MV-4-11 (cell line): ENCODE data around the gene EHD2.

Experiments
- DNase-seq: peaks from one replicate; lab custom pipeline; 2025; lab: John Stamatoyannopoulos, UW

The EHD2 gene

DNA sequence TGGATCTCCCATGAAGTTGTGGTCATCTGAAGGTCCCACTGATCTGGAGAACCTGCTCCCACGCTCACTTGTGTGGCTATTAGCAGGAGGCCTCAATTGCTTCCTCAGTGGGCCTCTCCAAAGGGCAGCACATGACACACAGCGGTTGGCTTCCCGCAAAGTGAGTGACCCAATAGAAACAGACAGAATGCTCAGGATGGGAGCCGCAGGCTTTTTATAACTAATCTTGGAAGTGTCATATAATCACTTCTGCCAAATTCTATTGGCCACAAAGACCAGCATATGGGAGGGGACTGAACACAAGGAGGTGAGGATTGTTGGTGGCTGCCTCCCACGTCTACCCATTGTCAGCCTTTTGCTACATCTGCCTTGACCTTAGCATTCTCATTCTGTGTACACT, 22.1 kb upstream of the EHD2 start:
- no peak for DNase-seq

DNA sequence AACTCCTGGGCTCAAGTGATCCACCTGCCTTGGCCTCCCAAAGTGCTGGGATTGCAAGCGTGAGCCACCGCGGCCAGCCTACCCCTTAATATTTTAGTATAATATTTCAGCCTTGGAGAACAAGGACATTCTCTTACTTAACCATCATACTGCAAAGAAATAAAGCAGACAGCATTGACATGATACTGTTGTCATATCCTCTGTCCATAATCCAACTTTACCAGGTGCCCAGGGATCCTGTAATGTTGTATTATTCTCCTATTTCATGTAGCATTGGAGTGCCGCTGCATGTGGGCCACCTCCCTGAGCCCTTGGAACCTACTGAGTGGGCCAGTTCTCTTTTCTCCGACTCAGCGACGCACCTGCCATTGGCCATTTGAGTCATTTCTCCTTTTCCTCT, 21.4 kb upstream of the EHD2 start:
- no peak for DNase-seq

DNA sequence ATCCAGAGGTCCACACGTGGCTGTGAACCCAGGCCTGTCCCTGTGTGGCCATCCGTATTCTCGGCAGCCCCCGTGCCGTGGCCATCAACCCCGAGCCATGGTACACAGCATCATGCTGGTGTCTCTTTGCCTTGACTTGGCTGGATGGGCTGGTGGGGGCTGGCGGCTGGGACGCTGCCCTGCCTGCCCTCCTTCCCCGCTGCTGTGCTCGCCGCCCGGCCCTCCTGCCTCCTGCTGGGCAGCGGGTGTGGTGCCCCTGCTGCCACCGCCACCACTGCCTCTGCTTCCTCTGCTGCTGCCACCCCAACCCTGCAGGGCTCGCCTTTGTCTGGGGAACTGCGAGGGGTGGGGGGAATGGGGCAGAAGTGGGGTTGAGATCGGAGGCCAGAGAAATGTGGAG, 19.7 kb upstream of the EHD2 start:
- DNase-seq = no peak

DNA sequence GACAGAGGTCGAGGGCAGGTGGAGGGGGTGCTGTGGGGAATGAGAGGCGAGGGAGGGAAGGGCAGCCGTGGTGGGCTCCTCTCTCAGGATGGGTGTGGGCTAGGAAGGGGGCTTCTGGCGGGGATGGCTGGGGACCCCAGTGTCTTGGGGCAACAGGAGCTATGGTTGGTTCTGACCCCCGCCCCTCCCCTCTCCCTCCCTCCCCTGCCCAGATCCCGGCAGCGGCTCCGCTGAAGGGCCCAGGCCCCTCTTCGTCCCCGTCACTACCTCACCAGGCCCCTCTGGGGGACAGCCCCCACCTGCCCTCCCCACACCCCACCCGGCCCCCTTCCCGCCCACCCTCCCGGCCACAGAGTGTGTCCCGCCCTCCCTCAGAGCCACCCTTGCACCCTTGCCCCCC, 19.3 kb upstream of the EHD2 start:
- no peak for DNase-seq

DNA sequence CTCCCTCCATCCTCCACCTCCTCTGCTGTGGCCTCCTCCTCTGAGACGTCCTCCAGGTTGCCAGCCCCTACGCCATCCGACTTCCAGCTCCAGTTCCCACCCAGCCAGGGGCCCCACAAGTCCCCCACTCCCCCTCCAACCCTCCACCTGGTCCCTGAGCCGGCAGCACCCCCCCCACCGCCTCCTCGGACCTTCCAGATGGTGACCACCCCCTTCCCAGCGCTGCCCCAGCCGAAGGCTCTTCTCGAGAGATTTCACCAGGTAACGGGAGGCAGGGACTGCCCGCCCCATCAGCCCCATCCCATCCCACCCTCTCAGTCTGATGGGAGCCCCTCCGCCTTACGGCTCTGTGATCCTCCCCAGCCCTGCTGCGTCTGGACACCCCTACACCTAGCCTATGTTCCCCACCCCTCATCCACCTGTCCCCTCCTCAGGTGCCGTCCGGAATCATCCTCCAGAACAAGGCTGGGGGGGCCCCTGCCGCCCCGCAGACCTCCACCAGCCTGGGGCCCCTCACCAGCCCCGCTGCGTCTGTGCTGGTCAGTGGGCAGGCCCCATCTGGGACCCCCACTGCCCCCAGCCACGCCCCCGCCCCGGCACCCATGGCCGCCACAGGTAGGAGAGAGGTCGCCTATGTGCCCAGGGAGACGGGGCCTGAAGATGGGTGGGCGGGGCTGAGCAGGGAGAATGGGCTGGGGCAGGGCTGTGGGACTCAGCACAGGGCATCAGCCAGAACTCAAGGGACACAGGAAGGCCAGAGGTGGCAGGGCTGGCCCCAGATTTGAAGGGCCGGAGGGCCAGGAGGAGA, 18.6 kb upstream of the EHD2 start:
- DNase-seq = no peak

DNA sequence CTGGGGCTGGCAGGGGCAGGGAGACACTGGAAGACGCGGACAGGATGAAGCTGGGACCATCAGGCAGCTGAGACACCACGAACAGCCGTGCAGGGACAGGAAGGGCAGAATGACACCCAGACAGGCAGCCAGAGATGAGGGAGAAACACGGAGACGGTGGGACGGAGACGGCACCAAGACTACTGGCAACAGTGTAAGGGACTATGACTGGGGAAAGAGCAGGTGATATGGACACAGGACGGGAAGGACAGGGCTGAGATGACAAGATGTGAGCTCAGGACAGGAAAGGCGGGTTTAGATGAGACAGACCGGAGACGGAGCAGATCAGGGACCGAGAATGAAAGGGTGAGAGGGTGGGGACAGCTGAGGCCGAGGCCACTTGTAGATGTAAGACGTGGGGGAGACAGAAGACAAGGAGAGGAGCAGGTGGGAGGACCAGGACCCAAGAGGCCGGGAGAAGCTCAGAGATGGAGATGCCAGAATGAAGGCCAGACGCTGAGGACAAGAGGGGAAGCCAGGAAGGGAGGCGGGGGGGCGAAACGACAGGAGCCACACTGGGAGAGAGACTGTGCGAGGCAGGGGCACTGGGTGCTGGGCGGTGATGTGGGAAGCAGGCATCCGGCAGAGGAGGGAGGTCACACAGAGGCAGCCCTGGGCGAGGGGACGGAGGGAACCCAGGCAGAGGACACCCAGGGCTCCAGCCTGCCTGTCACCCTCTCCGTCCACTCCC, 17.5 kb upstream of the EHD2 start:
- DNase-seq = no peak

DNA sequence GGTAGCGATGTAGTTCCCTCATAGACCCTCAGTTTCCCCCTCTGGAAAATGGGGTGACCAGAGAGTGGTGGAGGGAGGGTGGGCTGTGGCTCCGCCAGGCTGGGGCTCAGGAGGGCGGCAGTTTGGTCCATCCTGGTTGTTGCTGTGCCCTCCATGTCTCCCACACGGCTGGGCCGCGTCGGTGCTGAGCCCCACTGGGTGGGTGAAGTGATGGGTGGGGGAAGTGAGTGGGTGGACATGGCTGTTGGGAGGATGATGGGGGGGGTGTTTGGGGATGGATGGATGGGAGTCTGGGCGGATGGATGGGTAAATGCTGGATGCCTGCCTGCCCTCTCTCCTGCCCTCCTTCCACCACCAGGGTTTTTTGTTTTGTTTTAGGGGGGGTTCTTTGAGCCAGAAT, 16.6 kb upstream of the EHD2 start:
- no peak for DNase-seq

DNA sequence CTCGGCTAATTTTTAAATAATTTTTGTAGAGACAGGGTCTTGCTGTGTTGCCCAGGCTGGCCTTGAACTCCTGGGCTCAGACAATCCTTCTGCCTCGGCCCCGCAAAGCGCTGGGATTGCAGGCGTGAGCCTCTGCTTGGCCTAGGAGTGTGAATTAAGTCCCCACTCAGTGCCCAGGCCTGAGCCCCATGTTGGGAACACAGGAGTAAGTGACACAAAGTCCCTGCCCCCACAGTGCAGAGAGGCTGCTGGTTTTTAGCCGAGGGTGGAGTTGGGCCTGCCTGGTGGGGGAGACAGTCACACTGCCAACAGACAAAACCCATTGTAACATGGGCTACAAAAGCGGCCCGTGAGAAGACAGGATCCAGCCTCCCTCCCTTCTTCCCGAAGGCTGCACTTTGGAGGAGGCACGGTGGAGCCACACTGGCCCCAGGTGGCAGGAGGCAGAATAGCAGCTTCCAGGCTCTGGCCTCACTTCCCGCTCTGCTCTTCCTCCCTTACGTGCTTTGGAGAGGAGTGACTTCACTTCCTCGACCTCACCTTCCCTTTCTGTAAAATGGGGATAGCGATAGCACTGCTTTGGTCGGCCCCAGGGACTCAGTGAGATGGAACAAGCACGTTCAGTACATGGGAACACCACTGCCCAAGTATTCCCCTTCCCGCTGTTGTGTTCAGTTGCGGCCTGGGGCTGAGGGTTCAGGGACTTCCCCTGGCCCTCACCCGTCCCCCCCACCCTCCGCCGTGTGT, 15.2 kb upstream of the EHD2 start:
- peak; percentile 77 for DNase-seq

DNA sequence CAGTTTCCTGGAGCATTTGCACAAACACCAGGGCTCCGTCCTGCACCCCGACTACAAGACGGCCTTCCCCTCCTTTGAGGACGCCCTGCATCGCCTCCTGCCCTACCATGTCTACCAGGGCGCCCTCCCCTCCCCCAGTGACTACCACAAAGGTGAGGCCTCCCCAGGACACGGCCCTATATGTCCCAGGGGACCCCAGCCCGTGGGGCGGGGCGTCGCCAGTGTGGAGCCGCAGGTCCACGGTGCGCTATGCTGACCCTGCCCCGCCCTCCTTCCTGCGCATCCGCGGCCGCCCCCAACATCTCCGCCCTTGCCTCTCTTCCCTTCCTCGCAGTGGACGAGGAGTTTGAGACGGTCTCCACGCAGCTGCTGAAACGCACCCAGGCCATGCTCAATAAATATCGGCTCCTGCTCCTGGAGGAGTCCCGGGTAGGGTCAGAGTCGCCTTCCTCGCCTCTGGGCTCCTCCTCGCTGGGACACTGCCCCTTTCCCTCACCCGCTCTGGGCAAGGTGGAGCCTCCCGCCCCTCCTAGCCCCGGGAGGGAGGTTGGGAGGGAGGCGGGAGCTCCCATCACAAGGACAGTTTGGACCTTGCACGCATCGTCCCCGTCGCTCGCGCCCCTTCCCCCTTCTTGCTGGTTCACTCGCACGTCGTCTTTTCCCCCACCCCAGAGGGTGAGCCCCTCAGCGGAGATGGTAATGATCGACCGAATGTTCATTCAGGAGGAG, 14.4 kb upstream of the EHD2 start:
- no peak for DNase-seq

DNA sequence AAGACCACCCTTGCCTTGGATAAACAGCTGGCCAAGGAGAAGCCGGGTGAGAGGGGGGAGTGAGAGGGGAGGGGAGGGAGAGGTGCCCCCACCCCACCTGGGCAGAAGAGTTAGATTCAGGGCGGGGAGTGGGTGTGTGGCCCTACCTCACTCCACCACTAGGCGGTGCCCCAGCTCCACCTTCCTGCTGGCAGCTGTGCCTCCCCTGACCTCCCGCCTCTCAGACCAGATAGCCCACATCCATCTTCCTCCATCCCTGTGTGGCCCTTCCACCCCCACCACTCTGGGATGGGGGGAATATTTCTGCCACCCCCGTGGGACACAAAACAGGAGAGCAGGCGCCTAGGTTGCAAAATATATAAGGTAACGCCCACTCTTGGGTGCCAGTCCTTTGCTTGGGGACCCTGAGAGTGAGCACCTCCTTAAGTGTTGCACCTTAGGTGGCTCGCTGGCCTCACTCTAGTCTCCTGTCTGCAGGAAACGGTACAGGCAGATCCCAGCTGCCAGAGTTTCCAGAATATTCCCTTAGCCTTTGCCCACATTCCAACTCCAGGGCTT, 13.8 kb upstream of the EHD2 start:
- peak; percentile 31 for DNase-seq

DNA sequence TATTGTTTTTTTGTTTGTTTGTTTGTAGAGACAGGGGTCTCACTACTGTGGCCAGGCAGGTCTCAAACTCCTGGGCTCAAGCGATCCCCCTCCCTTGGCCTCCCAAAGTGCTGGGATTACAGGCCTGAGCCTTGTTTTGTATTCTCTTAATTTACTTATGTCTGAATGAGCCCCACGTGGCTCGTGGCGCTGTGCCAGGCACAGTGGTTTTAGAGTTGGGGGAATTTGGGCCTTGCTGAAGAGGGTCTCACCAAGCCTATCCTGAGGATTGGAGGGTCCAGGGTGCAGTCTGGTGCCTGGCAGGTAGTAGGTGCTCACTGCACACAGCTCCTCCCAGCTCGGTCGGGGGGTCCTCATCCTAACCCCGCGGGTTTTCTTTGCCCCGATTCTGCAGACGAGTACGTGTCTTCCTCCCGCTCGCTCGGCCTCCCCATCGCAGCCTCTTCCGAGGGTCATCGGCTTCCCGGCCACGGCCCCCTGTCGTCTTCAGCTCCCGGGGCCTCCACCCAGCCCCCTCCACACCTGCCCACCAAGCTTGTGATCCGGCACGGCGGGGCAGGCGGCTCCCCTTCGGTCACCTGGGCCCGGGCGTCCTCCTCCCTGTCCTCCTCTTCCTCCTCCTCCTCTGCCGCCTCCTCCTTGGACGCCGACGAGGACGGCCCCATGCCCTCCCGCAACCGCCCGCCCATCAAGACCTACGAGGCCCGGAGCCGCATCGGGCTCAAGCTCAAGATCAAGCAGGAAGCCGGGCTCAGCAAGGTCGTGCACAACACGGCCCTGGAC, 12.1 kb upstream of the EHD2 start:
- DNase-seq = no peak

DNA sequence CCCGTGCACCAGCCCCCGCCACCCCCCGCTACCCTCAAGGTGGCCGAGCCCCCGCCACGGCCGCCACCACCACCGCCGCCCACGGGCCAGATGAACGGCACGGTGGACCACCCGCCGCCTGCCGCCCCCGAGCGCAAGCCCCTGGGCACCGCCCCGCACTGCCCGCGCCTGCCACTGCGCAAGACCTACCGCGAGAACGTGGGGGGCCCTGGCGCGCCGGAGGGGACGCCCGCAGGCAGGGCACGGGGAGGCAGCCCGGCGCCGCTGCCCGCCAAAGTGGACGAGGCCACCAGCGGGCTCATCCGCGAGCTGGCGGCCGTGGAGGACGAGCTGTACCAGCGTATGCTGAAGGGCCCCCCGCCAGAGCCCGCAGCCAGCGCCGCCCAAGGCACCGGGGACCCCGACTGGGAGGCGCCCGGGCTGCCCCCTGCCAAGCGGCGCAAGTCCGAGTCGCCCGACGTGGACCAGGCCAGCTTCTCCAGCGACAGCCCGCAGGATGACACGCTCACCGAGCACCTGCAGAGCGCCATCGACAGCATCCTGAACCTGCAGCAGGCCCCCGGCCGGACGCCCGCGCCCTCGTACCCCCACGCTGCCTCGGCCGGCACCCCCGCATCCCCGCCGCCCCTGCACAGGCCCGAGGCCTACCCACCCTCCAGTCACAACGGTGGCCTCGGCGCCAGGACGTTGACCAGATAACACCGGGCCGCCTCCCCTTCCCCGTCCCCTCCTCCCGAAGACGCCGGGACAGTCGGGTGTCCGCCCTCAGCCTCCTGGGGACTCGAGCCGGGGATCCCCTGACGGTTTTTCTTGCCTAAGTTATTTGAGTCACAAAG, 11.3 kb upstream of the EHD2 start:
- DNase-seq = no peak

DNA sequence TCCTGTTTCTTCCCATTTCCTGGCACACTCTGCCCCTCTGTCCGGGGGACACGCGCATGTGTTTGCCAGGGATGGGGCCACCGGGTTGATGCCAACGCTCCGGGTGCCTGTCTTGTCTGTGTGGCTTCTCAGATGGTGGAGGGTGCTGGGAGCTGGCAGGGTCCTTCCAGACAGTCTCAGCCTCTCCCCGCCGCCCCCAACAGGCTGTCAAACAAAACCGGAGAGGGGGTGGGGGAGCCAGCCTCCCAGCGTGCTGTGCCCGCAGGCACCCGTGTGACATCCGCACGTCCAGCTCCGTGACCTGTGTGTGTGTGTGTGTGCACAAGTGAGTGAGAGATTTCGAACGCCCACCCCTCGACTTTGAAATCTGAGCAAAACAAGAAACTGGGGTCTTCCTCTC, 10.6 kb upstream of the EHD2 start:
- no peak for DNase-seq

DNA sequence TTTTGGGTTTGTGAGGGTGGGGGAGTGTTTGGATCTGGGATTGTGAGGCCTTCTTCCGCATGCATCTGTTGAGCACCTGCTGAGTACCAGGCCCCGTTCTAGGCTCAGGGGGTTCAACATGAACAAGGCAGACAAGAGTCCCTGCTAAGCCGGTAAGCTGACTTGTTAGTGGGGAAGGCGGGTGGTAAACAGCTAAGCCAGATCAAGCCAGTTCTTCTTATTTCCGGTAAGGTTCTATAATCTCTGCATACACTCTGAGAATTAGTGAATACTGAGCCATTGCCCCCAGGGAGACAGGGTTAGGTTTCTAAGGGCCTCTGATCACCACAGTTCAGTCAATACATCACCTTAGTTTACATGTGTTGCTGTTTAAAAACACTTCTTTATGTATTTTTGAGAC, 9.9 kb upstream of the EHD2 start:
- no peak for DNase-seq

DNA sequence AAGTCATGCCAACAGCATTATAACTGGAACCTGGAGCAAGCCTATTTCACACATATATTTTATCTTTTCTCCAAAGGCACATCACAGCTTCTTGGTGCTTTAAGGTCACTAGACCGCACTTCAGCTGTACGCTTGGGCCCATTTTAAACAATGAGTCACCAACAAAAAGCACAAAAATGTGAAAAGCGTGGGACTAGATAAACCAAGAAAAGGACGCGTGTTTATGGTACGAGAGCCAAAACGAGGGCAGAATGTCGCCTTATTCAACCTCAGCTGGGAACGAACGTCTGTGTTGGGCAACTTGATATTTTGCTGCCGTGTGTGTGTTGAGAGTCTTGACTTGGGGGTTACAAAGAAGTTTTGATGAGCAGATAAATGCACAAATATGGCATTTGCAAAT, 9.2 kb upstream of the EHD2 start:
- DNase-seq = no peak

DNA sequence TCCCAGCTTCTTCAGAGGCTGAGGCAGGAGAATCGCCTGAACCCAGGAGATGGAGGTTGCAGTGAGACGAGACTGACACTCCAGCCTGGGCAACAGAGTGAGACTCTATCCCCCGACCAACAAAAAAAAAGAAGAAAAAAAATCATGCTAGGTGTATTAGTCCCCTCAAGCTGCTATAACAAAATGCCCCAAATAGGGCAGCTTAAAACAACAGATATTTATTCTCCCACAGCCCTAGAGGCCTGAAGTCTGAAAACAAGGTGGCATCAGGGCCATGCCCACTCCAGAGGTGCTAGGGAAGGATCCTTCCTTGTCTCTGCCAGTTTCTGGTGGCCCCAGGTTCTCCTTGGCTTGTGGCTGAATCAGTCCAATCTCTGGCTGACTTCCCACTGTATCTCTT, 8.6 kb upstream of the EHD2 start:
- no peak for DNase-seq

DNA sequence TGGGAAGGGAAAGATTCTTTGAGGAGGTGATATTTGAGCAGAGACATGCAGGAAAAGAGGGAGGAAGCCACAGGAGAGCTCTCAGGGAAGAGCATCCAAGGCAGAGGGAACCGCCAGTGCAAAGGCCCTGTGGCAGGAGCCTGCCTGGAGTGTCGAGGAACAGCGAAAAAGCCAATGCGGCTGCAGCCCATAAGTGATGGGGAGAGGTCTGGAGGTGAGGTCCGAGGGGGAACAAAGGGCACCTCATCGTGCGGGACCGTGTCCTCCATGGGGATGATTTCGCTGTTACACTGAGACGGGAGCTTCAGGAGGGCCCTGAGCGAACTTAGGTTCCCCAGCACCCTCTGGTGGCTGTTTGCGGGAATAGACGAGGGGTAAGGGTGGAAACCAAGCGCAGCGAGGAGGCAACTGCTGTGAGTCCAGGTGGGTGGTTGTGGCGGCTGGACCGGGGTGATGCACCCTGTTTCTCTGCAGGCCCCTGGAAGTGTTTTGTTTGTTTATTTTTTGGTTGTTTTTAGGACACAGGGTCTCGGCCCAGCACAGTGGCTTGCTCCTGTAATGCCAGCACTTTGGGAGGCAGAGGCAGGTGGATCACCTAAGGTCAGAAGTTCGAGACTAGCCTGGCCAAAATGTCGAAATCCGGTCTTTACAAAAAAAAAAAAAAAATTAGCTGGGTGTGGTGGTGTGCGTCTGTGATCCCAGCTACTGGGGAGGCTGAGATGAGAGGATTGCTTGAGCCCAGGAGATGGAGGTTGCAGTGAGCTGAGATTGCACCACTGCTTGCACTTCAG, 5.9 kb upstream of the EHD2 start:
- DNase-seq = peak; percentile 65

DNA sequence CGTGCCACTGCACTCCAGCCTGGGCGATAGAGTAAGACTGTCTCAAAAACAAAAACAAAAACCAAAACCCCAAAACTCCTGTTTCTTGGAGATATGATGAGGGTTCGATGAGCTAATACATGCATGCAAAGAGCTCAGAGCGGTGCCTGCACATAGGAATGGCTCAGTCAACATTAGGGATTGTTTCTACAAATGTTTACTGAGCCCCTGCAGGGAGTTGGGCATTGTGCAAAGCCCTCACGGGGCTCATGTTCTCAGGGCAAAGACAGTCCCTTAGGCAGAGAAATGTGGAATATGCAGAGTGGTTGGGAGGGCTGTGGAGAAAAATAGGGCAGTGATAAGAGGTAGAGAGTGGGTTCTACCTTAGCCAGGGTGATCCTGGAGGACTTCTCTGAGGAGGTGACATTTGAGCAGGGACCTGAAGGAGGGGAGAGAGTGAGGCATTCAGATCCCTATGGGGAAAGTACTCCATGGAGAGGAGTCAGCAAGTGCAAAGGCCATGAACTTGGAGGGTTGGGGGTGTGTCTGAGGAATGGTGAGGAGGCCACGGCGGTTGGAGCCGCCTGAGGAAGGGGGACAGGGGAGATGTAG, 1.5 kb upstream of the EHD2 start:
- no peak for DNase-seq

DNA sequence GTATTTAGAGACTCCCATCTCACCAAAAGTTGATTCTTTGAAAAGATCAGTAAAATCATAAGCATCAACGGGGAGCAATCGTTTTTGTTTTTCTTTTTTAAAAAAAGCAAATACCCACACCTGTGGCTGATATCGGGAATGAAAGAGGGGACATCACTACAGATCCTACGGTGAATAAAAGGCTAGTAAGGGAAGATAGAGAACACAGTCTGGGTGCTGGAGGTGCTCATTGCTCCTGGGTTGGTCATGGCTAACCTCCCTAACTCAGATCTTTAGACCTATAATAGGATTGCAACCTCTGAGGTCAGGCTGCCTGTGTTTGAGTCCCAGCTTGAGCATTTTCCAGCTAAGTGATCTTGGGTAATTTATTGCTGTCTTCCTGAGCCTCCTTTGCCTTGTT, 1.1 kb downstream of the EHD2 start:
- DNase-seq = no peak
